ENCODE results near the gene FGD5.
A peak's percentile ranks its signal among the peaks of the same experiment; 100 is the strongest.
"Not testable (repeated sequence)": the region's sequence is repeated elsewhere in the genome, so short reads cannot be mapped to it uniquely, and the experiment has no call there.

FGD5 gene

GRCh38 chr3:14886101-14886500 lies 67.3 kb downstream of the FGD5 start:
- H3K4me3 ChIP-seq = no peak overlapping the region
- H3K27ac ChIP-seq = no peak overlapping the region

- no peak overlapping the region for H3K4me3 ChIP-seq
- no peak overlapping the region for H3K27ac ChIP-seq
Observed at GRCh38 chr3:14889205-14889604, 70.4 kb downstream of the FGD5 start.

- no peak overlapping the region for H3K27ac ChIP-seq
Observed at GRCh38 chr3:14889943-14890342, 71.2 kb downstream of the FGD5 start.

GRCh38 chr3:14890476-14890875 lies 71.7 kb downstream of the FGD5 start:
- Histone ChIP-seq H3K27ac (peak overlapping the region in 2 of 21 experiments; percentile 7 to 35), H3K4me3 (no peak overlapping the region)

More at GRCh38 chr3:14889943-14890342, 71.2 kb downstream of the FGD5 start:
- H3K4me3 ChIP-seq = no peak overlapping the region

GRCh38 chr3:14891135-14892132 lies 72.7 kb downstream of the FGD5 start:
- Histone ChIP-seq H3K27ac (peak overlapping the region in 3 of 21 experiments; percentile 7 to 35 (median 14)), H3K4me3 (no peak overlapping the region)

- no peak overlapping the region for H3K27ac ChIP-seq
- H3K4me3 ChIP-seq = no peak overlapping the region
Observed at GRCh38 chr3:14892226-14892625, 73.5 kb downstream of the FGD5 start.

GRCh38 chr3:14894085-14894484 lies 75.3 kb downstream of the FGD5 start:
- no peak overlapping the region for H3K27ac ChIP-seq
- no peak overlapping the region for H3K4me3 ChIP-seq

- no peak overlapping the region for H3K27ac ChIP-seq
- H3K4me3 ChIP-seq = no peak overlapping the region
Observed at GRCh38 chr3:14897266-14897665, 78.5 kb downstream of the FGD5 start.

- Histone ChIP-seq H3K4me3 (no peak overlapping the region), H3K27ac (no peak overlapping the region)
Observed at GRCh38 chr3:14898929-14899328, 80.2 kb downstream of the FGD5 start.

GRCh38 chr3:14899993-14900618 lies 81.3 kb downstream of the FGD5 start:
- Histone ChIP-seq H3K27ac (no peak overlapping the region), H3K4me3 (no peak overlapping the region)

- H3K4me3 ChIP-seq = no peak overlapping the region
- no peak overlapping the region for H3K27ac ChIP-seq
Observed at GRCh38 chr3:14900881-14901873, 82.4 kb downstream of the FGD5 start.

- no peak overlapping the region for H3K27ac ChIP-seq
- H3K4me3 ChIP-seq = no peak overlapping the region
Observed at GRCh38 chr3:14902719-14903118, 84.0 kb downstream of the FGD5 start.

GRCh38 chr3:14903501-14903900 lies 84.7 kb downstream of the FGD5 start:
- H3K27ac ChIP-seq, H3K4me3 ChIP-seq: not testable (repeated sequence)

GRCh38 chr3:14905055-14905657 lies 86.4 kb downstream of the FGD5 start:
- H3K27ac ChIP-seq = no peak overlapping the region
- no peak overlapping the region for H3K4me3 ChIP-seq

- H3K27ac ChIP-seq = no peak overlapping the region
Observed at GRCh38 chr3:14906355-14906971, 87.7 kb downstream of the FGD5 start.

GRCh38 chr3:14907043-14907966 lies 88.5 kb downstream of the FGD5 start:
- H3K4me3 ChIP-seq = no peak overlapping the region
- no peak overlapping the region for H3K27ac ChIP-seq

More at GRCh38 chr3:14906355-14906971, 87.7 kb downstream of the FGD5 start:
- no peak overlapping the region for H3K4me3 ChIP-seq

GRCh38 chr3:14909250-14909649 lies 90.5 kb downstream of the FGD5 start:
- no peak overlapping the region for H3K27ac ChIP-seq
- H3K4me3 ChIP-seq = no peak overlapping the region

GRCh38 chr3:14911651-14912050 lies 92.9 kb downstream of the FGD5 start:
- H3K4me3 ChIP-seq = no peak overlapping the region
- no peak overlapping the region for H3K27ac ChIP-seq
